DND-41 (cell line): ENCODE data around the gene SLC35D3.
A peak's percentile ranks its signal among the peaks of the same experiment; 100 is the strongest.

ENCODE experiments used
- ATAC-seq: fragments of 200-7000 bp; cut with Tn5 transposase; 3 replicates; pipeline ENCODE4 v1.9.1; 2021; ENCODE audit warnings: low read depth; ENCODE audit not compliant: insufficient read depth
- DNase-seq: peaks from one replicate; pipeline ENCODE4 v3.0.0-alpha.2; 2020
- H2AFZ ChIP-seq: 2 replicates; pipeline ENCODE4 v1.6.0; 2012; ENCODE audit warnings: low read depth, low read length
- H3K27ac ChIP-seq: 2 replicates; pipeline ENCODE4 v1.5.1; 2012; ENCODE audit warnings: low read length, inconsistent platforms
- H3K27me3 ChIP-seq: fragments of 200-600 bp; sonication (generic); 2 replicates; pipeline ENCODE4 v1.6.0; 2012; ENCODE audit warnings: low read length, mild to moderate bottlenecking, inconsistent platforms; ENCODE audit not compliant: insufficient read depth, poor library complexity
- H3K36me3 ChIP-seq: 2 replicates; pipeline ENCODE4 v1.5.1; 2012; ENCODE audit warnings: low read length, inconsistent platforms; ENCODE audit not compliant: insufficient read depth
- H3K4me1 ChIP-seq: 2 replicates; pipeline ENCODE4 v1.5.1; 2012; ENCODE audit warnings: mild to moderate bottlenecking, low read length; ENCODE audit not compliant: insufficient read depth
- H3K4me2 ChIP-seq: 2 replicates; pipeline ENCODE4 v1.6.0; 2012; ENCODE audit warnings: mild to moderate bottlenecking, moderate library complexity, low read length, inconsistent platforms; ENCODE audit not compliant: insufficient read depth
- H3K4me3 ChIP-seq, 2 experiments: fragments of 200-600 bp in 1 of 2; shearing (Covaris generic) in 1 of 2; 2 replicates each; pipeline ENCODE4 v1.5.1; 2012 to 2016; ENCODE audit warnings: inconsistent platforms in 2 of 2, low read length in 2 of 2, mild to moderate bottlenecking in 2 of 2, low read depth in 1 of 2, moderate library complexity in 1 of 2
- H3K79me2 ChIP-seq: 2 replicates; pipeline ENCODE4 v1.6.0; 2012; ENCODE audit warnings: low read length, inconsistent platforms; ENCODE audit not compliant: insufficient read depth
- H3K9ac ChIP-seq: 2 replicates; pipeline ENCODE4 v1.6.0; 2012; ENCODE audit warnings: low read depth, mild to moderate bottlenecking, inconsistent platforms, low read length, moderate library complexity
- H3K9me3 ChIP-seq: 2 replicates; pipeline ENCODE4 v1.5.1; 2012; ENCODE audit warnings: low read length, moderate library complexity, mild to moderate bottlenecking, inconsistent platforms; ENCODE audit not compliant: insufficient read depth, severe bottlenecking
- H4K20me1 ChIP-seq: 2 replicates; pipeline ENCODE4 v1.6.0; 2012; ENCODE audit warnings: low read length; ENCODE audit not compliant: insufficient read depth
- EZH2 ChIP-seq: IDR thresholded peaks from 3 replicates; pipeline ENCODE4 v1.6.1; 2012; ENCODE audit warnings: borderline replicate concordance, low read depth, mild to moderate bottlenecking, moderate library complexity, low read length, inconsistent platforms; ENCODE audit not compliant: severe bottlenecking
- TF ChIP-seq, protein P1 (sequence below): IDR thresholded peaks from 2 replicates; pipeline ENCODE4 v1.5.1; 2012; ENCODE audit warnings: borderline replicate concordance, low read length, moderate library complexity, mild to moderate bottlenecking; ENCODE audit not compliant: poor library complexity, severe bottlenecking; ENCODE audit errors: extremely low read depth

SLC35D3 gene

DNA sequence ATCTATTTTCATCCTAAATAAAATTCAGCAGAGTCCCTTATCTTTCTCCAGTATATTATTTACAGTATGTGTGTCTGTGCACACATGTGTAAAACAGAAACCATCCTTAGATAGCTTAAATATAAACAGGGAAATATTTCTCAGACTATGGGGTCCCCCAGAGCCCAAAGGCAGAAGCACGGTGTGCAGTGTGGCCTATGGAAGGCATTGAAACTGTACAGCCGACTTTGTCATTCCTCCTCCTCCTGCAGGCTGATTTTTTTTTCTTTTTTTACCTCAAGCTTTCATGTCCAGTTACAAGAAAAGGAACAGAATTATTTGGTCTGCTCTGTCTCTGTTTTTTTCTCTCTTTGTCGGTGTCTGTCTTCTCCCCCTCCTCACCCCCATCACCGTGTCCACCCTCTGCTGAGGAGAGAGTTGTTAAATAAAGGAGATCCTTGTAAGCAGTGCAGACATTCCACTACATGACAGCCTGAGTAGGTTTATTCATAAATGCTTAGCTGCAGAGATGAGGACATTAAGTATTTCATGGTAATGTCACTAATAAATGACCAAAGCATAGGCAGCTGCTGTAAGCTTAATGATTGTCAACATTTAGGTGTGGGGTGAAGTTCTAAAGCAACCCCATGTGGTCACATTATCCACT is 31.8 kb upstream of the SLC35D3 start:
- no peak for TF ChIP-seq EZH2
- TF ChIP-seq, protein P1, sequence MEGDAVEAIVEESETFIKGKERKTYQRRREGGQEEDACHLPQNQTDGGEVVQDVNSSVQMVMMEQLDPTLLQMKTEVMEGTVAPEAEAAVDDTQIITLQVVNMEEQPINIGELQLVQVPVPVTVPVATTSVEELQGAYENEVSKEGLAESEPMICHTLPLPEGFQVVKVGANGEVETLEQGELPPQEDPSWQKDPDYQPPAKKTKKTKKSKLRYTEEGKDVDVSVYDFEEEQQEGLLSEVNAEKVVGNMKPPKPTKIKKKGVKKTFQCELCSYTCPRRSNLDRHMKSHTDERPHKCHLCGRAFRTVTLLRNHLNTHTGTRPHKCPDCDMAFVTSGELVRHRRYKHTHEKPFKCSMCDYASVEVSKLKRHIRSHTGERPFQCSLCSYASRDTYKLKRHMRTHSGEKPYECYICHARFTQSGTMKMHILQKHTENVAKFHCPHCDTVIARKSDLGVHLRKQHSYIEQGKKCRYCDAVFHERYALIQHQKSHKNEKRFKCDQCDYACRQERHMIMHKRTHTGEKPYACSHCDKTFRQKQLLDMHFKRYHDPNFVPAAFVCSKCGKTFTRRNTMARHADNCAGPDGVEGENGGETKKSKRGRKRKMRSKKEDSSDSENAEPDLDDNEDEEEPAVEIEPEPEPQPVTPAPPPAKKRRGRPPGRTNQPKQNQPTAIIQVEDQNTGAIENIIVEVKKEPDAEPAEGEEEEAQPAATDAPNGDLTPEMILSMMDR: peak; percentile 5
- no peak overlapping the region for H2AFZ ChIP-seq
- H3K79me2 ChIP-seq: no peaks in the 10 kb centered on the region
- H3K4me1 ChIP-seq: no peaks in the 10 kb centered on the region
- no peaks in the 10 kb centered on the region for H3K9me3 ChIP-seq
- ATAC-seq (no peak), DNase-seq (no peak)
- no peaks in the 10 kb centered on the region for H3K36me3 ChIP-seq
- no peak overlapping the region for H3K27ac ChIP-seq
- H3K4me2 ChIP-seq: no peak overlapping the region
- no peaks in the 10 kb centered on the region for H3K27me3 ChIP-seq
- H3K9ac ChIP-seq: no peak overlapping the region
- H3K4me3 ChIP-seq: no peak overlapping the region
- H4K20me1 ChIP-seq: no peaks in the 10 kb centered on the region

DNA sequence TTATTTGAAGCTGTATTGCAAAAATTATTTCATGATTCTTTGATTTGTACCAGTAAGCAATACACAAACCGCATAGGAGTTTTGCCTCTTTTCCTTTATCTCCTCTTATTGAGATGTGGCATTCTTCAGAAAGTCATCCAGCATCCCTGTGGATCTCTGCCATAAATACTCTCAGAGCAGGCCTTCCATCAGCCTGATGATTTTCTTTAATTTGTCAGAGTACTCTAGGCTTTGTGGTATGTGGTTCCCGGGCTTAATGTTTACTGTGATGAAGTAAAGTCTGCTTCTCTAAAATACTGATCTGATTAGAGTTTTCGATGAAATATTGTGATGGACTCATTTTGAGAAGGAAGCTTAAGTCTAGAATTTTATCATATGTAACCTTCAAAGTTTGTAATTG is 31.1 kb upstream of the SLC35D3 start:
- Histone ChIP-seq H3K4me1 (no peaks in the 10 kb centered on the region), H3K36me3 (no peaks in the 10 kb centered on the region), H3K79me2 (no peaks in the 10 kb centered on the region), H3K27me3 (no peaks in the 10 kb centered on the region), H2AFZ (no peak overlapping the region), H4K20me1 (no peaks in the 10 kb centered on the region), H3K9me3 (no peaks in the 10 kb centered on the region), H3K9ac (no peak overlapping the region), H3K4me3 (no peak overlapping the region), H3K27ac (no peak overlapping the region), H3K4me2 (no peak overlapping the region)
- TF ChIP-seq EZH2: no peak
- TF ChIP-seq, protein P1: no peak
- DNase-seq (no peak), ATAC-seq (no peak)

DNA sequence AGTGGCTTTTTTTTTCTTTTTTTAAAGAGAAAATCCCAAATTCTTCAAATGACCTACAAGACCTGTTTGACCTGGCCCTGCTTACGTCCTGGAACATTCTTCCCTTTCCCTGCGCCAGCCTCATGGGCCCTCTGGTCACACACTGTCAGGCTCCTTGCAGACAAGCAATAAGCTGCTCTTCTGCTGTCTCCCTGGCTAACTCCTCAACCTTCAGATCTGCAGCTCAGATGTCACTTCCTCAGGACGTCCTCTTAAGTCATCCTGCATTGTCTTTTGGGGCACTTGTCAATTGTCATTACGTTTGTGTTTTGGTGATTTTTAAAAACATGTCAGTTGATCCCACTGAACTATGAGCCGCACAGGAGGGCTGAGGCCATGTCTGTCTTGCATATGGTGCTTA is 28.9 kb upstream of the SLC35D3 start:
- H3K27me3 ChIP-seq: no peaks in the 10 kb centered on the region
- H3K79me2 ChIP-seq: no peaks in the 10 kb centered on the region
- H2AFZ ChIP-seq: no peak overlapping the region
- no peak overlapping the region for H3K27ac ChIP-seq
- no peak overlapping the region for H3K4me2 ChIP-seq
- H3K9ac ChIP-seq: no peak overlapping the region
- TF ChIP-seq, protein P1: no peak
- TF ChIP-seq EZH2: no peak
- H4K20me1 ChIP-seq: no peaks in the 10 kb centered on the region
- H3K9me3 ChIP-seq: no peaks in the 10 kb centered on the region
- DNase-seq (no peak), ATAC-seq (no peak)
- no peaks in the 10 kb centered on the region for H3K4me1 ChIP-seq
- no peak overlapping the region for H3K4me3 ChIP-seq
- H3K36me3 ChIP-seq: no peaks in the 10 kb centered on the region
